Measurements from ENCODE around the gene C19orf38.

- no peak for TF ChIP-seq EZH2phosphoT487 (IDR thresholded peaks at IDR 0.05; ENCODE audit: borderline replicate concordance)
- no peak for TF ChIP-seq CTCF (conservative IDR thresholded peaks at IDR 0.05; ENCODE audit: low read length)
Measured at GRCh38 chr19:10808937-10809649, 39.1 kb upstream of the C19orf38 start.

Measured in Loucy (cell line).